ENCODE results near the gene CAMK4.
"Not testable (repeated sequence)": the region's sequence is repeated elsewhere in the genome, so short reads cannot be mapped to it uniquely, and the experiment has no call there.

The CAMK4 gene

DNA sequence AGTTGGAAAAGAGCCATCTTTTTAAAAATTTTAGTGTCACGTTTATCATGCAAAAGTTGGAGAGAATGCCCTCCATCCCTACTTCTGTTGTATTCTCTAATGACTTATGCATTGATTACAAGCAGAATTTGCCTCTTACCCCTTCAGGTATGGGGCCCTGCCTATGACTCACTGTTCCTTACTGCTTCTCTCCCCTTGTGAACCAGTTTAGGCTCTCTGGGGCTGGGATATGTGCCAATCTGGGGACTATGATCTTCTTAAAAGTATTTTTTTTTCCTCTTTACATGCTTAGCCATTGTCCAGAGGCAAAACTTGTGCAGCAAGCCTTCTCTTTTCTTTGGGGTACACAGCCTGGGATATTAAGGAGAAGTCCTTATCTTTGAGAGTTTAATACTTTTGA is 37.4 kb downstream of the CAMK4 start:
- DNase-seq, result no peak

GRCh38 chr5:111262153-111262552 is 38.0 kb downstream of the CAMK4 start:
- DNase-seq, result no peak

DNA sequence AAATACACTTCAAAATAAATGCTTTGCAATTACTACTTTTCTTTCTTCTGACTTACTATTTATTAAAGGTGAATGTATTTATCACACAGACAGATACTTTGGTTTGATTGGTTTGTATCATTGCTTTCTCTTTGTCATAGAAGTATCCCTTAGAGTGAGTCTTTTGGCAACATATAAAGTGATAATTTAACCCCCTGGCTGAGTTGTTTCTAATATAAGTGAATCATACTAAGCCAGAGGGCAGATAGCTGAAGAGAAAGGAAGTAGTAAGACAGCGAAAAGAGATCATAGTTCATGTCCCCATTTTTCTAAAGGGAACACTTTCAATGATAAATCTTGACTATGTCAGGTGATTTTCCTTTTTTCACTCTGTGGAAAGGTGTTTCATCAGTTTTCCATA is 38.6 kb downstream of the CAMK4 start:
- no peak for DNase-seq

DNA sequence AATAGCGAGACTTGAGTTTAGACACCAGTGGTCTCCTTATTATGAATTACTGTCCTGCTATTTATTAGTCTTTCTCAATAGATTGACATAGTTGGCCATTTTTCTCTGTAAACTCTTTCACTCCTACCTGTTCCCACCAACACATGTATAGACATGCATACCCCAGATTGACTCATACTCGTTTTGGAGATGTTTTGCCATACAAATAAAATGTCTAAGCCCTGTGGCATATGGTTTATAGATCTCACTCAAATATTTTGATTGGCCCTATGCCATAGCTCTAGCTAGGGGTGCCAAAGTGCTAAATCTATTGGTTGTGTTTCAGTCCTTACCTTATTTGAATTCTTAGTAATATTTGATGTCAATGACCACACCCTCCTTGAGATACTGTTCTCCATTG is 42.3 kb downstream of the CAMK4 start:
- DNase-seq, result no peak

- DNase-seq, result no peak
Observed at GRCh38 chr5:111268300-111268699, 44.1 kb downstream of the CAMK4 start.

DNA sequence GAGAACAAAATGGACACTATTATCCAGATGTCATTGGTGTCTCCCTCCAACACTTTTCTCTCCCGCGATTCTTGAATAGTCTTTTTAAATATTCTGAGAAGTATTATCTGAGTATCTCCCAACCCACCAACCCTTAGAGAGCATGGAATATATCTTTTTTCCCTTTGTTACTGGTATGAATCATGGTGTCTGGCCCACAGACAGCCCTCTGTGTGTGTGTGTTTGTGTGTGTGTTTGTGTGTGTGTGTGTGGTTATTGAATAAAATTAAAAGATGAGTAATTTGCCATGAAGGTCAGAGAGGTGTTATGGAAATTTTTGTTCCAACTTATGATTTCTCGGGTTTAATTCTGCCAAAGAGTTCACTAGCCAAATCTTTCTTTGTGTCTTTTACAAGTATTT is 47.7 kb downstream of the CAMK4 start:
- DNase-seq, result peak; percentile 21

DNA sequence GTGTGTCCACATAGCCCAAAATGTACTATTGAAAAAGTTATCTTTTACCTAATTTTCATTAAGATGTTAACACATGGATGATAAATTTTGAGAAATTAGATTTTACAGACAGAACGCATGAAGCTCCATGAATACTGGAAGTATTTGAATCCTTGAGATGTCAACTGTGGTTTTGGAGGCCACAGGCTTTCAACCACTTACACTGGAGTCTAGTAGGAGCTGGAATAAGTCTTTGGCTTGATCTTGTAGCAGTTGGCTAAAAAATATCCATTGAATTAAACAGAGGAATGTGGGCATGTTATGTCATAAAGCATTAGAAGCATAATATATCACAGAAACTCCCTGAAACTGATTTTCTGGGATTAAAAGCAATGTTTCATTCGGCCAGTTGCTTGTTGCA is 52.9 kb downstream of the CAMK4 start:
- no peak for DNase-seq

GRCh38 chr5:111278858-111279504 is 54.8 kb downstream of the CAMK4 start:
- peak; percentile 9 for DNase-seq

- no peak for DNase-seq
Observed at GRCh38 chr5:111280282-111280951, 56.2 kb downstream of the CAMK4 start.

DNA sequence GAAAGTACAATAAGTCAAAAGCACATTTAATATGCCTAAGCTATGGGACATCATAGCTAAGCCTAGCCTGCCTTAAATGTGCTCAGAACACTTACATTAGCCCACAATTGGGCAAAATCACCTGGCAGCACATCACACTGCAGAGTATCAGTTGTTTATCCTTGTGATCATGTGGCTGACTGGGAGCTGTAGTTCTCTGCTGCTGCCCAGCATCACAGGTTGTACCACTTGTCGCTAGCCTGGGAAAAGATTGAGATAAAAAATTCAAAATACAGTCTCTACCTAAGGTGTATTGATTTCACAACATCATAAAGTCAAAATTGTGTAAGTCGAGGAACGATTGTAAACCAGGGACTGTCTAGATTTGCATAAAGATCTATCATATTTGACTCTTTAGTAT is 58.6 kb downstream of the CAMK4 start:
- no peak for DNase-seq

- no peak for DNase-seq
Observed at GRCh38 chr5:111284825-111285224, 60.6 kb downstream of the CAMK4 start.

GRCh38 chr5:111294551-111294950 is 70.4 kb downstream of the CAMK4 start:
- DNase-seq, result no peak

- no peak for DNase-seq
Observed at GRCh38 chr5:111295649-111296048, 71.5 kb downstream of the CAMK4 start.

DNA sequence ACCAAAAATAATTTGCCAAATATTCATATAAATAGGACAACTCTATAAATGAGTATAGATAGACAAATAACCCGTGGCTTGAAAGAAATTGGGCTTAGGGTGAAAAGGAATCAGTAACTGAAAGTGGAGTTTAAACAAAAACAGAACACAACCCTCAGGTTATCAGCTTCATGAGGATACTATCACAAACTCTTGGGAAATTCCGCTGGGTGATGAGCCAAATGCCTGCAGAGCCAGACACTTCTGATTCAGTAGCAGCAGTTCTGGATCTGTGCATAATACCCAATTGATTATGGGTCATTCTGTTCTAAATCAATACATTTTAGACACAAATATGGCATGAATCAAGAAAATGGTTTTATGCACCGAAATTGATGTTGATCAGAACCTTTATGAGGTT is 72.4 kb downstream of the CAMK4 start:
- DNase-seq, result no peak

DNA sequence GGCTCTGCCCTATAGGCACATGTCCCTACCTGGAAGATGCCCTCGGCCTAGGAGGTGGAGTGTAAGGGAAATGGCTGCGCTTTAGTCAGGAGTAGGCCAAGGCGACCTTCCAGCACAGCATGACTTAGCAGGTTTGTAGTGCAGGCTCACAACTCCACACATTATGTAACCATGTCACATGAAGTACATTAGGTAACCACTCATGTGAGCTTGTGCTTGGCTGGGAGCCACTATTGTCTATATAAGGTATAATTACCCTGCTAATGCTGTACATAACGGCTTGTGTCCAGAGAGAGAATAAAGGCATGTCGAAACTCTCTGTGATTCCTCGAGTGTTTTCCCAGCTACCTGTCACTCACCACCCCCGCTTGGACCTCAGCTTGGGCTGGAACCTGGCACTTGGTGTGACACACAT is 74.9 kb downstream of the CAMK4 start:
- no peak for DNase-seq

DNA sequence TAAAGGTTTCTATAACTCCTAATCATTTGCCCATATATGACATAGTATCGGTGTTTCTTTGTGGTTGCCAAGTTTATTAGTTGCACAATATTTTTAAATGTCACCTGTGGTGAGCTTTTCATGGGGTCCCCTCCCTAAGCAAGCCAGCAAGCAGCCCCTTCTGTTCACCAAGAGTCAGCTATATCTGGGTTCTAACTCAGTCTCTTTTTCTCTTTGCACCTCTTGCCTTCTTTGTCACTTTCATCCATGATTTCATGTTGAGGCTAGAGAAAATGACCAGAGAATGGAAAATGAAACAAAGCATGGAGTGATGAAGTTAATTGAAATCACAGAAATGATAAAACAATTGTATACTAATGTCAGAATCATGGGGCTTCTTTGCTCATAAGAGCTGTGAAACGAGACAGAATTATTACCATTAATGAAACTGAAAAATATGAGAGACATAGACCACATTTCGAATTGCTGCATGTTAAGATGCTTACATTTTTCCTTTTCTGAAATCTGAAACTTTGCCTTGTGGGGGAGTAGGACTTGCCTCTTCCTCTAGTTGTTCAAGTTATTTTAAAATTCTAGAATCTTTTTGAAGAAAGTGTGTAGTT is 75.7 kb downstream of the CAMK4 start:
- DNase-seq, result no peak

GRCh38 chr5:111301264-111301663 is 77.1 kb downstream of the CAMK4 start:
- DNase-seq, result no peak

GRCh38 chr5:111302043-111302442 is 77.9 kb downstream of the CAMK4 start:
- DNase-seq, result not testable (repeated sequence)

DNA sequence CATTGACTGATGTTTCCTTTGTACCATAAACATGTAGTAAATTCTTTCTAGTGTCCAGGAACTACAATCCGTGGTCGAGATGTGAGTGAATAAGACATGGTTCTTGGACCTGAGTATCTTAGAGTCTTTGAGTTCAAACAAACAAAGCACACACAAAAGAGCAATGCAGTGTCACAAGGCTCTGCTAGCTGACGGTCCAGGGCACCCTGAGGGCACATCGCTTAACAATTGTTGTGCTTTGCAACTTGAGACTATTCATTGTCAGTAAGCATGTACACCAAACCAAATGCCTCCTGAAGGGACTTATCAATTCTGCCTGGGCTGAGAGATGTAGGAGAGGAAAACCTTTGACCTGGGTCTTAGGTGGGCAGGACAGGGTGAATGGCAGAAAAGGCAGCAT is 84.8 kb downstream of the CAMK4 start:
- DNase-seq, result no peak

DNA sequence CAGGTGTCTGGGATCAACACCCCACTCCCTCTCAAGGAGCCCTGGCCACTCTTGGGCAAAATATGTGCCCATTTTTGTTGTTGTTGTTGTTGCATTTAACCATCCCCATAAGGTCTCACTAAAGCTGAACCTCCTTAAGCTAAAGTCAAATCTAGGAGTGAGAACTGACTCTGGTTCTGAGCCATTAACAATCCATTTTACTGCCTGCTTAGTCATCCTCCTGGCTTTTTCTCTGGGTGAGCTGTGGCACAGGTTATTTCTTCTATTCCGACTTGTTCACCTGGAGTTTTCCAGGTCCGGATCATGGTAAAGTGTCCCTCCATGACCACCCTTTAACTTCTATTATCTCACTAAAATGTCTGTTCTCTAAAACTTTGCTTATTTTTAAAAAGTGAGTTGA is 85.2 kb downstream of the CAMK4 start:
- no peak for DNase-seq

GRCh38 chr5:111310711-111311620 is 86.8 kb downstream of the CAMK4 start:
- no peak for DNase-seq

DNA sequence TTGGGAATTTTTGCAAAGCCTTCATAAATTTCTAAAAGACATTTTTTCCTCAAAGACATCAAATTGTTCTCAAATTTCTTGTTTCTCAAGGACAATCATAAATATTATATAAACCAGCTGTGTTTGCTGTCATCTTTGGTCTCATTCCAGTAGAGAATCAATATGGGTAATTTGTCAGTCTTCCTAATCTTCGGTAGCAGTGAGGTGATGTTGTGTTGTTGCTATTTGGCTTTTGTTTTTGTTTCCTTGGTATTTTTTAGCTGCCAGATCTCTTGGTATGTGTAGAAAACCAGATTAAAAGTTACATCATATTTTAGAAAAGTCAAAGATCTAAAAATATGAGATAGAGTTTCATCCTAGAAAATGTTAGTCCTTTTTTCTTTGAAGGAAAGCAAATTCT is 87.5 kb downstream of the CAMK4 start:
- DNase-seq, result no peak

DNA sequence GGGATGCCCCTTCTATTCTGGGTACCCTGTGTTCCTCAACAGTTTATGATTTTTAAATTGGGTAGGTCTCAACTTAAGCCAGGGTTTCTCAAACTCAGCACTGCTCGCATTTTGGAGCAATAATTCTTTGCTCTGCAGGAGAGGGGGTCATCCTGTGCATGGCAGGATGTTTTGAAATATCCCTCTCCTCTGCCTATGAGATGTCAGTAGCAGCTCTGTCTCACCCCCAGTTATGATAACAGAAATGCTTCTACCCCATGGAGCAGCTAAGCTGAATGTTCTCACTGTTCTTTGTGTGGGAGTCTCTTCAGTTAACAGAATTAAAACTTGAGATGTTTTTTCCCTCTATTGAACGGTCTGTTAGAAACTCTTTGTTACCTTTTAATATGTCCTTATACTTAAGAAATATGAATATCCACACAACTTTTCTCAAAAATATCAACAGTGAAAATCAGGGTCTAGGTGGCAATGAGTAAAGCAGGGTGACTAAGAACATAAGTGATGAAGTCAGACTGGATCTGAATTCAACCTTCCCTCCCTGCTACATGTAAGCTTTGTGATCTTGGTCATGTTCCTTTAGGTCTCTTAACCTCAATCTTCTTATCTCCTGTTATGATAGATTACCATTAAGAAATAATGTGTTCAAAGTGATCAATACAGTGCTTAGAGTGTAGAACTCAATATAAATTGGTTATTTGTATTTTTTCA is 89.0 kb downstream of the CAMK4 start:
- peak; percentile 3 for DNase-seq
